Measurements from ENCODE around the gene ZBTB32. TPM values are rescaled to one million over a fixed set of nuclear protein-coding genes. Genes with fewer than 3 reads are reported as not detected.

ZBTB32 gene
- total and polyA plus RNA-seq, 4 donors = 0.47 TPM; not detected in 3

DNA sequence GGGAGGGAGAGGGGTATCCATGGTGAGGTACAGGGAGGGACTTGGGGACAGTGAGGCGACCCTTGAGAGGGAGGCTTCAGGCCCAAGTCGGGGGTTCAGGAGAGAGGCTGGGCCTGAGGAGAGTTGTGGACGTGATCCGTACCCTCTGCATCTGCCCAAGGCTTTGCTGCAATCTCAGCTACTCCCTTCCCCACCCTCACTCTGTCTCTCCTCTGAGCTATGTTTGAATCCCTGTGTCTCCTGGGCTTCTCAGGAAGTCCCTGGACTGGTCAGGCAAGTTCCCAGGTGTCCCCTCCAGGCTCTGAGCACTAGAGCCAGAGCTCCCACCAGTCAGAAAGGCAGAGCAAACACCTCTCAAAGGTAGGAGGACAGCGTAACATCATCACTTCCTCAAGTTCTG lies 45.8 kb downstream of the ZBTB32 start:
- DNase-seq (ENCODE audit: low spot score) = no peak
- H3K9ac ChIP-seq (ENCODE audit: low read depth in 1 of 2, low read length in 2 of 2) = no peak overlapping the region
- TF ChIP-seq FOXA2 (IDR thresholded peaks at IDR 0.05) (no peak), HNF4A (conservative IDR thresholded peaks at IDR 0.05) (no peak), RXRA (IDR thresholded peaks at IDR 0.05) (no peak), GABPA (IDR thresholded peaks at IDR 0.05 in 1 of 2, conservative IDR thresholded peaks at IDR 0.05 in 1 of 2) (no peak), TAF1 (conservative IDR thresholded peaks at IDR 0.05) (no peak), NR2F2 (IDR thresholded peaks at IDR 0.05) (no peak), HNF4G (IDR thresholded peaks at IDR 0.05) (no peak), FOXA1 (IDR thresholded peaks at IDR 0.05) (no peak), YY1 (IDR thresholded peaks at IDR 0.05) (no peak)
- TF ChIP-seq, protein P1, sequence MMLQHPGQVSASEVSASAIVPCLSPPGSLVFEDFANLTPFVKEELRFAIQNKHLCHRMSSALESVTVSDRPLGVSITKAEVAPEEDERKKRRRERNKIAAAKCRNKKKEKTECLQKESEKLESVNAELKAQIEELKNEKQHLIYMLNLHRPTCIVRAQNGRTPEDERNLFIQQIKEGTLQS (IDR thresholded peaks at IDR 0.05) = no peak

DNA sequence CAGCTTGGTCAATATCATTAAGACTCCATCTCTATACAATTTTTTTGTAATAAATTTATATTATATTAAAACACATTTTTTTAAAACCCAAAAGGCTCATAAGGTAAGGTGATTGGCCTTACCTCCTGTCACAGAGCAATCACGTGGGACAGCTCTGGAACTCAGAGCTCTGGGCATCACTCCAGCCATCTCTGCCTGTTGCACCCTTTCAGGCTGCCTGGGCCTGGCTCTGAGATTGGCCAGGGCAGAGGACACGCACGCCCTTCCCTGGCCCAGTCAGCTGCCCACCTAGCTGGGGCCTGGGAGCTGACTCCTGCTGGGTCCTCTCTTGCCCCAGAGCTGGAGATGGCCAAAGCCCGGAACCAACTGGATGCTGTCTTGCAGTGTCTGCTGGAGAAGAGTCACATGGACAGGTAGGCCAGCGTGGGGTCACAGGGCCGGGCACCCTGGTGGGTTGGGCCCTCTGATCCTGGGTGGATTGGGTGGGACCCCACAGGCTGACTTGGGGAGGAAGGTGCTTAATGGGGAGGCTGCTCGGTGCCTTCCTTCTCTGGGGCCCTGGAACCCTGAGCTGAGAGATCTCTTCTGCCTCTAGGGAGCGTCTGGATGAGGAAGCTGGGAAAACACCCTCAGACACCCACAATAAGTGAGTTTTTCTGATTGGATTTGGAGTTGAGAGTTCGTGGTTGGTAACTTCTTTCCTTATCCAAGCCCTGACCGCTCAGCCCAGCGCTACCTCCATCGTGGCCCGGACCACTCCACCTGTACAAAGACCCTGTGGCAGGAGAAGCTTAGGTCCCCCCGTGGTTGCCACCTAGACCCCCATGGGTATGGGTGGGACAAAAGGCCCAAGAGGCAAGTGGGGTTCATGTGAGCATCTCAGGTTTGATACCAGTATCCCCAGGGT lies 47.7 kb downstream of the ZBTB32 start:
- Histone ChIP-seq H3K4me1 (ENCODE audit: control insufficient read depth in 4 of 4, insufficient read depth in 4 of 4, low read length in 3 of 4) (peaks cover 8 to 17% (median 12%) of the 10 kb centered on the region in 4 donors), H3K4me3 (ENCODE audit: low read depth in 1 of 3, low read length in 3 of 3) (no peak overlapping the region), H3K9ac (ENCODE audit: low read depth in 1 of 2, low read length in 2 of 2) (no peak overlapping the region), H3K27ac (ENCODE audit: low read depth in 1 of 2, low read length in 2 of 2) (no peak overlapping the region), H3K27me3 (ENCODE audit: control insufficient read depth in 4 of 4, insufficient read depth in 4 of 4, low read length in 3 of 4) (no peaks in the 10 kb centered on the region), H3K36me3 (ENCODE audit: control insufficient read depth in 4 of 4, insufficient read depth in 3 of 4, low read depth in 1 of 4, low read length in 3 of 4) (peaks cover 0 to 20% (median 10%) of the 10 kb centered on the region in 4 donors), H3K9me3 (ENCODE audit: control insufficient read depth in 4 of 4, low read length in 3 of 4) (no peaks in the 10 kb centered on the region)
- TF ChIP-seq RXRA (IDR thresholded peaks at IDR 0.05) (no peak), EGR1 (IDR thresholded peaks at IDR 0.05; ENCODE audit: low read depth in 2 of 2) (no peak), HNF4A (conservative IDR thresholded peaks at IDR 0.05) (no peak)
- TF ChIP-seq, protein P1 (IDR thresholded peaks at IDR 0.05) = no peak
- 90% methylated on average over 14 of the region's 14 CpGs for WGBS
- no peak for DNase-seq (ENCODE audit: low spot score)

More for the DNA sequence above, 45.8 kb downstream of the ZBTB32 start:
- no peaks in the 10 kb centered on the region for H3K9me3 ChIP-seq (ENCODE audit: control insufficient read depth in 4 of 4, low read length in 3 of 4)
- H3K4me1 ChIP-seq (ENCODE audit: control insufficient read depth in 4 of 4, insufficient read depth in 4 of 4, low read length in 3 of 4) = peaks cover 0 to 23% (median 18%) of the 10 kb centered on the region in 4 donors
- no peaks in the 10 kb centered on the region for H3K27me3 ChIP-seq (ENCODE audit: control insufficient read depth in 4 of 4, insufficient read depth in 4 of 4, low read length in 3 of 4)
- WGBS = 84% methylated on average over 5 of the region's 5 CpGs
- no peak overlapping the region for H3K27ac ChIP-seq (ENCODE audit: low read depth in 1 of 2, low read length in 2 of 2)
- no peak overlapping the region for H3K4me3 ChIP-seq (ENCODE audit: low read depth in 1 of 3, low read length in 3 of 3)
- peaks cover 0 to 20% (median 10%) of the 10 kb centered on the region in 4 donors for H3K36me3 ChIP-seq (ENCODE audit: control insufficient read depth in 4 of 4, insufficient read depth in 3 of 4, low read depth in 1 of 4, low read length in 3 of 4)

DNA sequence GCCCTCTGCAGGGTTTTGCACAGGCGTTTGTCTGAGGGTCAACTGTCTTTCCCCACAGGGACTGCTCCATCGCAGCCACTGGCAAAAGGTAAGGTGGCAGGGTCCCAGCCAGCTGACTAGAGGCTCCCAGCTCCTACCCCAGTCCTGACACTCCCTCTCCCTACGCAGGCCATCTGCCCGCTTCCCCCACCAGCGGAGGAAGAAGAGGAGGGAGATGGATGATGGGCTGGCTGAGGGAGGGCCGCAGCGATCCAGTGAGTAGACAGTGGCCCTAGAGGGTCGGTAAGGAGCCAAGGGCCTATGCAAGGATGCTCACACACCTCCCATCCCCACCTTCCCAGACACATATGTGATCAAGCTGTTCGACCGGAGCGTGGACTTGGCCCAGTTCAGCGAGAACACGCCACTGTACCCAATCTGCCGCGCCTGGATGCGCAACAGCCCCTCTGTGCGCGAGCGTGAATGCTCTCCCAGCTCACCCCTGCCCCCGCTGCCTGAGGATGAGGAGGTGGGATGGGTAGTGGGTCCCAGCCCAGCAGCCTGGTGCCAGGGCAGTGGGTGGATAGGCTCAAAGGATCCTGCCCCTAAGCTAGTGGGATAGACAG lies 48.5 kb downstream of the ZBTB32 start:
- H3K27ac ChIP-seq (ENCODE audit: low read depth in 1 of 2, low read length in 2 of 2) = no peak overlapping the region
- WGBS = 97% methylated on average over 20 of the region's 20 CpGs
- no peaks in the 10 kb centered on the region for H3K9me3 ChIP-seq (ENCODE audit: control insufficient read depth in 4 of 4, low read length in 3 of 4)
- peaks cover 12 to 19% (median 15%) of the 10 kb centered on the region in 4 donors for H3K4me1 ChIP-seq (ENCODE audit: control insufficient read depth in 4 of 4, insufficient read depth in 4 of 4, low read length in 3 of 4)
- no peak overlapping the region for H3K4me3 ChIP-seq (ENCODE audit: low read depth in 1 of 3, low read length in 3 of 3)
- no peak overlapping the region for H3K9ac ChIP-seq (ENCODE audit: low read depth in 1 of 2, low read length in 2 of 2)
- peaks cover 0 to 20% (median 10%) of the 10 kb centered on the region in 4 donors for H3K36me3 ChIP-seq (ENCODE audit: control insufficient read depth in 4 of 4, insufficient read depth in 3 of 4, low read depth in 1 of 4, low read length in 3 of 4)
- DNase-seq (ENCODE audit: low spot score) = no peak
- no peaks in the 10 kb centered on the region for H3K27me3 ChIP-seq (ENCODE audit: control insufficient read depth in 4 of 4, insufficient read depth in 4 of 4, low read length in 3 of 4)
- TF ChIP-seq, protein P2, sequence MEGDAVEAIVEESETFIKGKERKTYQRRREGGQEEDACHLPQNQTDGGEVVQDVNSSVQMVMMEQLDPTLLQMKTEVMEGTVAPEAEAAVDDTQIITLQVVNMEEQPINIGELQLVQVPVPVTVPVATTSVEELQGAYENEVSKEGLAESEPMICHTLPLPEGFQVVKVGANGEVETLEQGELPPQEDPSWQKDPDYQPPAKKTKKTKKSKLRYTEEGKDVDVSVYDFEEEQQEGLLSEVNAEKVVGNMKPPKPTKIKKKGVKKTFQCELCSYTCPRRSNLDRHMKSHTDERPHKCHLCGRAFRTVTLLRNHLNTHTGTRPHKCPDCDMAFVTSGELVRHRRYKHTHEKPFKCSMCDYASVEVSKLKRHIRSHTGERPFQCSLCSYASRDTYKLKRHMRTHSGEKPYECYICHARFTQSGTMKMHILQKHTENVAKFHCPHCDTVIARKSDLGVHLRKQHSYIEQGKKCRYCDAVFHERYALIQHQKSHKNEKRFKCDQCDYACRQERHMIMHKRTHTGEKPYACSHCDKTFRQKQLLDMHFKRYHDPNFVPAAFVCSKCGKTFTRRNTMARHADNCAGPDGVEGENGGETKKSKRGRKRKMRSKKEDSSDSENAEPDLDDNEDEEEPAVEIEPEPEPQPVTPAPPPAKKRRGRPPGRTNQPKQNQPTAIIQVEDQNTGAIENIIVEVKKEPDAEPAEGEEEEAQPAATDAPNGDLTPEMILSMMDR (IDR thresholded peaks at IDR 0.05; ENCODE audit: low read depth, low read length, missing input control) = no peak
- TF ChIP-seq FOXA2 (IDR thresholded peaks at IDR 0.05) (no peak), RXRA (IDR thresholded peaks at IDR 0.05) (no peak), NR2F2 (IDR thresholded peaks at IDR 0.05) (no peak), TAF1 (conservative IDR thresholded peaks at IDR 0.05) (no peak), REST (IDR thresholded peaks at IDR 0.05) (no peak), YY1 (IDR thresholded peaks at IDR 0.05) (no peak), HNF4G (IDR thresholded peaks at IDR 0.05) (no peak), EGR1 (IDR thresholded peaks at IDR 0.05; ENCODE audit: low read depth in 2 of 2) (no peak), SP1 (IDR thresholded peaks at IDR 0.05) (no peak), HNF4A (conservative IDR thresholded peaks at IDR 0.05) (no peak), FOXA1 (IDR thresholded peaks at IDR 0.05) (no peak)
- TF ChIP-seq, protein P3, sequence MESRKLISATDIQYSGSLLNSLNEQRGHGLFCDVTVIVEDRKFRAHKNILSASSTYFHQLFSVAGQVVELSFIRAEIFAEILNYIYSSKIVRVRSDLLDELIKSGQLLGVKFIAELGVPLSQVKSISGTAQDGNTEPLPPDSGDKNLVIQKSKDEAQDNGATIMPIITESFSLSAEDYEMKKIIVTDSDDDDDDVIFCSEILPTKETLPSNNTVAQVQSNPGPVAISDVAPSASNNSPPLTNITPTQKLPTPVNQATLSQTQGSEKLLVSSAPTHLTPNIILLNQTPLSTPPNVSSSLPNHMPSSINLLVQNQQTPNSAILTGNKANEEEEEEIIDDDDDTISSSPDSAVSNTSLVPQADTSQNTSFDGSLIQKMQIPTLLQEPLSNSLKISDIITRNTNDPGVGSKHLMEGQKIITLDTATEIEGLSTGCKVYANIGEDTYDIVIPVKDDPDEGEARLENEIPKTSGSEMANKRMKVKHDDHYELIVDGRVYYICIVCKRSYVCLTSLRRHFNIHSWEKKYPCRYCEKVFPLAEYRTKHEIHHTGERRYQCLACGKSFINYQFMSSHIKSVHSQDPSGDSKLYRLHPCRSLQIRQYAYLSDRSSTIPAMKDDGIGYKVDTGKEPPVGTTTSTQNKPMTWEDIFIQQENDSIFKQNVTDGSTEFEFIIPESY (IDR thresholded peaks at IDR 0.05) = no peak
- TF ChIP-seq, protein P4, sequence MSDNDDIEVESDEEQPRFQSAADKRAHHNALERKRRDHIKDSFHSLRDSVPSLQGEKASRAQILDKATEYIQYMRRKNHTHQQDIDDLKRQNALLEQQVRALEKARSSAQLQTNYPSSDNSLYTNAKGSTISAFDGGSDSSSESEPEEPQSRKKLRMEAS (IDR thresholded peaks at IDR 0.05) = no peak
